Uterus (tissue), 2 donors: ENCODE measurements around the gene ARHGAP10.

Experiments used
- POLR2A ChIP-seq, 2 donors: fragments of 450-650 bp; IDR thresholded peaks; one replicate each; pipeline ENCODE4 v1.6.1; 2016; ENCODE audit warnings: antibody characterized with exemption in 2 of 2, mild to moderate bottlenecking in 1 of 2, moderate library complexity in 1 of 2
- TF ChIP-seq, protein P1 (sequence below), 4 experiments: fragments of 200-600 bp in 2 of 4; fragments of 450-650 bp in 2 of 4; sonication (generic) in 2 of 4; IDR thresholded peaks; one replicate each; pipeline ENCODE4 v1.5.1; 2016 to 2019; ENCODE audit warnings: antibody characterized with exemption in 4 of 4, mild to moderate bottlenecking in 2 of 4, moderate library complexity in 1 of 4

DNA sequence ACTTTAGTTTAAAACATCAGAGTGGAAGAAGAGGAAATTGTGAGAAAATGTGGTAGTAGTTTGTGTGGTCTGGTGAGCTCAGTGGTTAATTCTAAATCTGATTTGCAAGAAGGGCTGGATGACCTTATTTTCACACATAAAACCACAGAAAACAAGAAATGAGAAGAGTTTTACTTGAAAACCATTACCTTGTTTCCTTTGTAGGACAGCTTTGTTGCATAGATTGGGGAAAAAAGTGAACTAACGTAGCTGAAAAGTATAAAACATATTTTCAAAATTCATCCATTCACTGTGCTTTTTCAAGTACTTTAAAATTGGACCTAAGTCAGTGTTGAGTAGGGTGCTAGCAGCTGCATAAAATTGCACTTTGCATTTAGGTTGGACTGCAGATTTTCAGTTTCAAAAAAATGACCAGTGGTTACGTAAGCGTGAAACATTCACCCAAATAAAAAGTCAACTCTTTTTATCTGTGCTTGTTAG lies 211.3 kb downstream of the ARHGAP10 start:
- no peak for TF ChIP-seq POLR2A (IDR thresholded peaks at IDR 0.05)
- TF ChIP-seq, protein P1, sequence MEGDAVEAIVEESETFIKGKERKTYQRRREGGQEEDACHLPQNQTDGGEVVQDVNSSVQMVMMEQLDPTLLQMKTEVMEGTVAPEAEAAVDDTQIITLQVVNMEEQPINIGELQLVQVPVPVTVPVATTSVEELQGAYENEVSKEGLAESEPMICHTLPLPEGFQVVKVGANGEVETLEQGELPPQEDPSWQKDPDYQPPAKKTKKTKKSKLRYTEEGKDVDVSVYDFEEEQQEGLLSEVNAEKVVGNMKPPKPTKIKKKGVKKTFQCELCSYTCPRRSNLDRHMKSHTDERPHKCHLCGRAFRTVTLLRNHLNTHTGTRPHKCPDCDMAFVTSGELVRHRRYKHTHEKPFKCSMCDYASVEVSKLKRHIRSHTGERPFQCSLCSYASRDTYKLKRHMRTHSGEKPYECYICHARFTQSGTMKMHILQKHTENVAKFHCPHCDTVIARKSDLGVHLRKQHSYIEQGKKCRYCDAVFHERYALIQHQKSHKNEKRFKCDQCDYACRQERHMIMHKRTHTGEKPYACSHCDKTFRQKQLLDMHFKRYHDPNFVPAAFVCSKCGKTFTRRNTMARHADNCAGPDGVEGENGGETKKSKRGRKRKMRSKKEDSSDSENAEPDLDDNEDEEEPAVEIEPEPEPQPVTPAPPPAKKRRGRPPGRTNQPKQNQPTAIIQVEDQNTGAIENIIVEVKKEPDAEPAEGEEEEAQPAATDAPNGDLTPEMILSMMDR (IDR thresholded peaks at IDR 0.05): no peak
